HEK293 (cell line): ENCODE results near the gene RRBP1.

Experiments used
- CTCF ChIA-PET: fragments of 350-600 bp; formaldehyde crosslinking; extraction: SDS; loops from one replicate; lab custom pipeline; 2021; ENCODE audit warnings: antibody characterized with exemption; lab: Yijun Ruan, JAX
- POLR2A ChIA-PET: fragments of 300-600 bp; formaldehyde crosslinking; extraction: SDS; loops from one replicate; lab custom pipeline; 2020; ENCODE audit warnings: antibody characterized with exemption, inconsistent platforms; lab: Yijun Ruan, JAX
- H3K27ac ChIP-seq: fragments of 200-500 bp; sonication (Bioruptor generic); 2 replicates; pipeline ENCODE4 v1.5.1; 2014; ENCODE audit warnings: low read depth, low read length, control low read depth, inconsistent platforms; ENCODE audit errors: extremely low read depth
- H3K36me3 ChIP-seq, 2 experiments: fragments of 200-500 bp in 1 of 2; sonication (Bioruptor generic) in 1 of 2; 1 replicate in 1 of 2; 2 replicates in 1 of 2; pipeline ENCODE4 v1.5.1; 2014 to 2017; ENCODE audit warnings: inconsistent platforms in 2 of 2, low read length in 2 of 2; ENCODE audit not compliant: control insufficient read depth in 2 of 2, insufficient read depth in 1 of 2
- H3K4me1 ChIP-seq: fragments of 200-500 bp; sonication (Bioruptor generic); 2 replicates; pipeline ENCODE4 v1.5.1; 2014; ENCODE audit warnings: mild to moderate bottlenecking, low read length, inconsistent platforms; ENCODE audit not compliant: control insufficient read depth, insufficient read depth
- H3K4me3 ChIP-seq: 2 replicates; pipeline ENCODE4 v1.5.1; 2011; ENCODE audit warnings: low read depth, mild to moderate bottlenecking, control low read depth, low read length, moderate library complexity
- H3K9me3 ChIP-seq: fragments of 200-500 bp; sonication (Bioruptor generic); 2 replicates; pipeline ENCODE4 v1.5.1; 2014; ENCODE audit warnings: low read depth, low read length, inconsistent platforms; ENCODE audit not compliant: control insufficient read depth, insufficient read depth
- GLIS1 ChIP-seq: fragments of 450-650 bp; formaldehyde crosslinking; IDR thresholded peaks from 2 replicates; pipeline ENCODE4 v1.5.1; 2016; ENCODE audit warnings: missing biosample characterization, missing genetic modification characterization
- OSR2 ChIP-seq: fragments of 450-650 bp; formaldehyde crosslinking; IDR thresholded peaks from 2 replicates; pipeline ENCODE4 v1.5.1; 2016; ENCODE audit warnings: missing biosample characterization, missing genetic modification characterization
- SALL2 ChIP-seq: fragments of 450-650 bp; formaldehyde crosslinking; IDR thresholded peaks from 2 replicates; pipeline ENCODE4 v1.5.0; 2017; ENCODE audit warnings: missing biosample characterization, mild to moderate bottlenecking, missing genetic modification characterization, borderline replicate concordance
- SETDB1 ChIP-seq: IDR thresholded peaks from one replicate; pipeline ENCODE4 v1.6.1; 2017; ENCODE audit warnings: mild to moderate bottlenecking, low read length, moderate library complexity, mixed read lengths; ENCODE audit not compliant: insufficient read length
- ZBTB17 ChIP-seq: fragments of 450-650 bp; formaldehyde crosslinking; IDR thresholded peaks from 2 replicates; pipeline ENCODE4 v1.5.1; 2016; ENCODE audit warnings: missing biosample characterization, missing genetic modification characterization
- ZFP37 ChIP-seq: fragments of 450-650 bp; formaldehyde crosslinking; IDR thresholded peaks from 2 replicates; pipeline ENCODE4 v1.5.1; 2016; ENCODE audit warnings: missing biosample characterization, missing genetic modification characterization
- ZFP69B ChIP-seq: fragments of 450-650 bp; formaldehyde crosslinking; IDR thresholded peaks from 2 replicates; pipeline ENCODE4 v1.5.1; 2016; ENCODE audit warnings: missing biosample characterization, missing genetic modification characterization
- ZNF184 ChIP-seq: fragments of 450-650 bp; IDR thresholded peaks from 2 replicates; pipeline ENCODE4 v1.5.1; 2018; ENCODE audit warnings: missing biosample characterization, mild to moderate bottlenecking, missing genetic modification characterization
- ZNF2 ChIP-seq: fragments of 450-650 bp; formaldehyde crosslinking; IDR thresholded peaks from 2 replicates; pipeline ENCODE4 v1.5.1; 2016; ENCODE audit warnings: missing biosample characterization, missing genetic modification characterization
- ZNF274 ChIP-seq, 2 experiments: fragments of 200-500 bp in 1 of 2; fragments of 450-650 bp in 1 of 2; sonication (Bioruptor generic) in 1 of 2; formaldehyde crosslinking in 1 of 2; IDR thresholded peaks; 2 replicates each; pipeline versions ENCODE4 v1.5.1 to v1.6.1; 2014 to 2016; ENCODE audit warnings: borderline replicate concordance in 1 of 2, inconsistent platforms in 1 of 2, low read length in 1 of 2, missing biosample characterization in 1 of 2, missing genetic modification characterization in 1 of 2
- ZNF354C ChIP-seq: fragments of 450-650 bp; formaldehyde crosslinking; IDR thresholded peaks from 2 replicates; pipeline ENCODE4 v1.5.1; 2016; ENCODE audit warnings: missing biosample characterization, missing genetic modification characterization, low read depth, borderline replicate concordance
- ZNF404 ChIP-seq: fragments of 450-650 bp; formaldehyde crosslinking; IDR thresholded peaks from 2 replicates; pipeline ENCODE4 v1.5.1; 2017; ENCODE audit warnings: missing biosample characterization, missing genetic modification characterization
- ZNF776 ChIP-seq: fragments of 450-650 bp; formaldehyde crosslinking; IDR thresholded peaks from 2 replicates; pipeline ENCODE4 v1.5.0; 2017; ENCODE audit warnings: missing biosample characterization, missing genetic modification characterization, borderline replicate concordance
- ZNF777 ChIP-seq: fragments of 450-650 bp; formaldehyde crosslinking; IDR thresholded peaks from 2 replicates; pipeline ENCODE4 v1.5.1; 2017; ENCODE audit warnings: missing biosample characterization, missing genetic modification characterization, borderline replicate concordance
- ZSCAN23 ChIP-seq: fragments of 450-650 bp; formaldehyde crosslinking; IDR thresholded peaks from 2 replicates; pipeline ENCODE4 v1.5.1; 2016; ENCODE audit warnings: missing biosample characterization, missing genetic modification characterization
- TF ChIP-seq, protein P1 (sequence below): fragments of 450-650 bp; formaldehyde crosslinking; IDR thresholded peaks from 2 replicates; pipeline ENCODE4 v1.5.1; 2016; ENCODE audit warnings: missing biosample characterization, missing genetic modification characterization
- TF ChIP-seq, protein P2 (sequence below): fragments of 450-650 bp; formaldehyde crosslinking; IDR thresholded peaks from 2 replicates; pipeline ENCODE4 v1.5.1; 2017; ENCODE audit warnings: missing biosample characterization, mild to moderate bottlenecking, missing genetic modification characterization, moderate library complexity
- TF ChIP-seq, protein P3 (sequence below): fragments of 450-650 bp; IDR thresholded peaks from 2 replicates; pipeline ENCODE4 v1.5.1; 2018; ENCODE audit warnings: missing biosample characterization, missing genetic modification characterization
- TF ChIP-seq, protein P4 (sequence below): fragments of 450-650 bp; formaldehyde crosslinking; IDR thresholded peaks from 2 replicates; pipeline ENCODE4 v1.5.1; 2016; ENCODE audit warnings: missing biosample characterization, missing genetic modification characterization, low read depth
- TF ChIP-seq, protein P5 (sequence below): fragments of 450-650 bp; formaldehyde crosslinking; conservative IDR thresholded peaks from 2 replicates; pipeline ENCODE4 v1.5.1; 2016; ENCODE audit warnings: low read depth, missing biosample characterization, missing genetic modification characterization

The RRBP1 gene

DNA sequence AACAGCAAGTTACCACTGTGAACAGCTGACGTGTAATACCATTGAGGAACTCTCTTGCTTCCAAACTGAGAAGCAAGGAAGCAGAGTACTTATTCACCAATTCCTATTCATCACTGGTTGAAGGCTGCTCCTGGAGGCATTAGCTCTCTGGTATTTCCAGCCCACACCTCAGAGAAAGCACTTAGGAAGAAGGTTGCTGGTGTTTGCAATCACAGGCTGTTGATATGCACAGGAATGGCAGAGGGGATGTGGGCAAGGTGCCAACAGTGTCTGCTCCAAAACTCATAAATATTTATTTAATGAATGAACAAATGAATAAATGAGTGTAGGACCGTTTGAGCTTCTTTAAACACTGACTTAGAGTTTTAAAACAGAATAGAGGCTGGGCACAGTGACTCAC, 6.9 kb upstream of the RRBP1 start (continued):
- TF ChIP-seq, protein P1, sequence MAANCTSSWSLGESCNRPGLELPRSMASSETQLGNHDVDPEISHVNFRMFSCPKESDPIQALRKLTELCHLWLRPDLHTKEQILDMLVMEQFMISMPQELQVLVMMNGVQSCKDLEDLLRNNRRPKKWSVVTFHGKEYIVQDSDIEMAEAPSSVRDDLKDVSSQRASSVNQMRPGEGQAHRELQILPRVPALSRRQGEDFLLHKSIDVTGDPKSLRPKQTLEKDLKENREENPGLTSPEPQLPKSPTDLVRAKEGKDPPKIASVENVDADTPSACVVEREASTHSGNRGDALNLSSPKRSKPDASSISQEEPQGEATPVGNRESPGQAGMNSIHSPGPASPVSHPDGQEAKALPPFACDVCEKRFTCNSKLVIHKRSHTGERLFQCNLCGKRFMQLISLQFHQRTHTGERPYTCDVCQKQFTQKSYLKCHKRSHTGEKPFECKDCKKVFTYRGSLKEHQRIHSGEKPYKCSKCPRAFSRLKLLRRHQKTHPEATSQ: no peak
- TF ChIP-seq ZNF777: no peak

DNA sequence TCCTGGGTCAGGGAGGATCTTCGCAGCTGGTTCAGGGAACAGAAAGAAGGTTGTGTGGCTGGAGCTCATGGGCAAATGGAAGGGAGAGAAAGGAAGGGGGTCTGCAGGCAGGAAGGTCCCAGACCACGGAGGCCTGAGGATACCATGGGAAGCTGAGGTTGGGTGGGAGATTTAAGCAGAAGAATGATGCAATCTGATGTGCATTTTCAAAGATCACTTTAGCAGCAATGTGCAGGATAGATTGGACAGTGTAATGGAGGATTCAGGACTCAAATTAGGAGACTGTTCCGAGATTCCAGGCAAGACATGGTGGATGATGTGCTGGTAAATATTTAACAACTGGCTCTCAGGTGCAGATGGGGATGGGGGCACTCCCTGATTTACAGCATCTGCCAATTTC, 5.8 kb upstream of the RRBP1 start:
- H3K4me1 ChIP-seq: no peaks in the 10 kb centered on the region
- peaks cover 2% of the 10 kb centered on the region; the same call in 1 of the 2 replicates for H3K9me3 ChIP-seq
- H3K4me3 ChIP-seq: no peak overlapping the region
- H3K36me3 ChIP-seq: no peaks in the 10 kb centered on the region
- TF ChIP-seq ZFP69B (tag by site-specific recombination): no peak
- no peak for TF ChIP-seq ZNF274 (IDR thresholded peaks at IDR 0.05; ENCODE audit: low read length)
- TF ChIP-seq ZNF274 (tag by site-specific recombination; IDR thresholded peaks at IDR 0.05; ENCODE audit: borderline replicate concordance): no peak
- TF ChIP-seq, protein P2, sequence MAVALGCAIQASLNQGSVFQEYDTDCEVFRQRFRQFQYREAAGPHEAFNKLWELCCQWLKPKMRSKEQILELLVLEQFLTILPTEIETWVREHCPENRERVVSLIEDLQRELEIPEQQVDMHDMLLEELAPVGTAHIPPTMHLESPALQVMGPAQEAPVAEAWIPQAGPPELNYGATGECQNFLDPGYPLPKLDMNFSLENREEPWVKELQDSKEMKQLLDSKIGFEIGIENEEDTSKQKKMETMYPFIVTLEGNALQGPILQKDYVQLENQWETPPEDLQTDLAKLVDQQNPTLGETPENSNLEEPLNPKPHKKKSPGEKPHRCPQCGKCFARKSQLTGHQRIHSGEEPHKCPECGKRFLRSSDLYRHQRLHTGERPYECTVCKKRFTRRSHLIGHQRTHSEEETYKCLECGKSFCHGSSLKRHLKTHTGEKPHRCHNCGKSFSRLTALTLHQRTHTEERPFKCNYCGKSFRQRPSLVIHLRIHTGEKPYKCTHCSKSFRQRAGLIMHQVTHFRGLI (tag by site-specific recombination): no peak
- TF ChIP-seq SETDB1: no peak
- TF ChIP-seq, protein P3, sequence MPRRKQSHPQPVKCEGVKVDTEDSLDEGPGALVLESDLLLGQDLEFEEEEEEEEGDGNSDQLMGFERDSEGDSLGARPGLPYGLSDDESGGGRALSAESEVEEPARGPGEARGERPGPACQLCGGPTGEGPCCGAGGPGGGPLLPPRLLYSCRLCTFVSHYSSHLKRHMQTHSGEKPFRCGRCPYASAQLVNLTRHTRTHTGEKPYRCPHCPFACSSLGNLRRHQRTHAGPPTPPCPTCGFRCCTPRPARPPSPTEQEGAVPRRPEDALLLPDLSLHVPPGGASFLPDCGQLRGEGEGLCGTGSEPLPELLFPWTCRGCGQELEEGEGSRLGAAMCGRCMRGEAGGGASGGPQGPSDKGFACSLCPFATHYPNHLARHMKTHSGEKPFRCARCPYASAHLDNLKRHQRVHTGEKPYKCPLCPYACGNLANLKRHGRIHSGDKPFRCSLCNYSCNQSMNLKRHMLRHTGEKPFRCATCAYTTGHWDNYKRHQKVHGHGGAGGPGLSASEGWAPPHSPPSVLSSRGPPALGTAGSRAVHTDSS (tag by site-specific recombination): no peak
- TF ChIP-seq ZNF184 (tag by site-specific recombination): no peak
- TF ChIP-seq ZNF404 (tag by site-specific recombination): no peak
- TF ChIP-seq ZSCAN23 (tag by site-specific recombination): no peak
- TF ChIP-seq ZNF354C (tag by site-specific recombination): no peak
- TF ChIP-seq, protein P4, sequence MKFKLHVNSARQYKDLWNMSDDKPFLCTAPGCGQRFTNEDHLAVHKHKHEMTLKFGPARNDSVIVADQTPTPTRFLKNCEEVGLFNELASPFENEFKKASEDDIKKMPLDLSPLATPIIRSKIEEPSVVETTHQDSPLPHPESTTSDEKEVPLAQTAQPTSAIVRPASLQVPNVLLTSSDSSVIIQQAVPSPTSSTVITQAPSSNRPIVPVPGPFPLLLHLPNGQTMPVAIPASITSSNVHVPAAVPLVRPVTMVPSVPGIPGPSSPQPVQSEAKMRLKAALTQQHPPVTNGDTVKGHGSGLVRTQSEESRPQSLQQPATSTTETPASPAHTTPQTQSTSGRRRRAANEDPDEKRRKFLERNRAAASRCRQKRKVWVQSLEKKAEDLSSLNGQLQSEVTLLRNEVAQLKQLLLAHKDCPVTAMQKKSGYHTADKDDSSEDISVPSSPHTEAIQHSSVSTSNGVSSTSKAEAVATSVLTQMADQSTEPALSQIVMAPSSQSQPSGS: no peak
- no peak for TF ChIP-seq SALL2 (tag by site-specific recombination)
- TF ChIP-seq ZNF776 (tag by site-specific recombination): no peak
- TF ChIP-seq, all 188 proteins: peak for 0
- ChIA-PET POLR2A (no interaction called here), CTCF (no interaction called here)
- H3K27ac ChIP-seq: no peak overlapping the region

DNA sequence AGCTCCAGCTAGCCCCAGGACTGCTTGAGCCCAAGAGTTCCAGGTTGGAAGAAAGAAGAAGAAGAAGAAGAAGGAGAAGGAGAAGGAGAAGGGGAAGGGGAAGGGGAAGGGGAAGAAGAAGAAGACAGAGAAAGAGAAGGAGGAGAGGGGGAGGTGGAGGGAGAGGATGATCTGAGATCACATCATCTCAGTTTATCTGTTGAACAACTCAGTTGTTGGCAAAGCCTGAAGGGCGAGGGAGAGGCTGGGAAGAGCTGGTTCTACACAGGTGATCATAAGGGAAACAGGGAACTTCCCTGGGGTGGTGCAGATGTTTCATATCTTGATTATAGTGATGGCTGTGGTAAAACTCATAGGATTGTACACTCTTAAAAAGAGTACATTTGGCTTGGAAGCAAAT, 3.1 kb upstream of the RRBP1 start:
- CTCF ChIA-PET: interaction anchor here (0.7 kb wide), 1 partner anchor 115 kb away, joined by 3 read pairs; no protein-coding TSS in a partner anchor
- Histone ChIP-seq H3K4me3 (no peak overlapping the region), H3K4me1 (peaks cover 2% of the 10 kb centered on the region; the same call in 1 of the 2 replicates), H3K36me3 (no peaks in the 10 kb centered on the region), H3K9me3 (no peaks in the 10 kb centered on the region), H3K27ac (no peak overlapping the region)
- POLR2A ChIA-PET: no interaction called here
- no peak for TF ChIP-seq OSR2 (tag by site-specific recombination)
- no peak for TF ChIP-seq ZFP37 (tag by site-specific recombination)
- TF ChIP-seq, protein P5, sequence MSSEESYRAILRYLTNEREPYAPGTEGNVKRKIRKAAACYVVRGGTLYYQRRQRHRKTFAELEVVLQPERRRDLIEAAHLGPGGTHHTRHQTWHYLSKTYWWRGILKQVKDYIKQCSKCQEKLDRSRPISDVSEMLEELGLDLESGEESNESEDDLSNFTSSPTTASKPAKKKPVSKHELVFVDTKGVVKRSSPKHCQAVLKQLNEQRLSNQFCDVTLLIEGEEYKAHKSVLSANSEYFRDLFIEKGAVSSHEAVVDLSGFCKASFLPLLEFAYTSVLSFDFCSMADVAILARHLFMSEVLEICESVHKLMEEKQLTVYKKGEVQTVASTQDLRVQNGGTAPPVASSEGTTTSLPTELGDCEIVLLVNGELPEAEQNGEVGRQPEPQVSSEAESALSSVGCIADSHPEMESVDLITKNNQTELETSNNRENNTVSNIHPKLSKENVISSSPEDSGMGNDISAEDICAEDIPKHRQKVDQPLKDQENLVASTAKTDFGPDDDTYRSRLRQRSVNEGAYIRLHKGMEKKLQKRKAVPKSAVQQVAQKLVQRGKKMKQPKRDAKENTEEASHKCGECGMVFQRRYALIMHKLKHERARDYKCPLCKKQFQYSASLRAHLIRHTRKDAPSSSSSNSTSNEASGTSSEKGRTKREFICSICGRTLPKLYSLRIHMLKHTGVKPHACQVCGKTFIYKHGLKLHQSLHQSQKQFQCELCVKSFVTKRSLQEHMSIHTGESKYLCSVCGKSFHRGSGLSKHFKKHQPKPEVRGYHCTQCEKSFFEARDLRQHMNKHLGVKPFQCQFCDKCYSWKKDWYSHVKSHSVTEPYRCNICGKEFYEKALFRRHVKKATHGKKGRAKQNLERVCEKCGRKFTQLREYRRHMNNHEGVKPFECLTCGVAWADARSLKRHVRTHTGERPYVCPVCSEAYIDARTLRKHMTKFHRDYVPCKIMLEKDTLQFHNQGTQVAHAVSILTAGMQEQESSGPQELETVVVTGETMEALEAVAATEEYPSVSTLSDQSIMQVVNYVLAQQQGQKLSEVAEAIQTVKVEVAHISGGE (tag by site-specific recombination): no peak
- TF ChIP-seq SETDB1: no peak
- TF ChIP-seq ZNF2 (tag by site-specific recombination): no peak
- no peak for TF ChIP-seq ZBTB17
- TF ChIP-seq GLIS1: no peak
